HG03520 (cell line): Measurements from ENCODE around the gene SMARCA4.
A peak's percentile ranks its signal among the peaks of the same experiment; 100 is the strongest.
"Not testable (repeated sequence)": the region's sequence is repeated elsewhere in the genome, so short reads cannot be mapped to it uniquely, and the experiment has no call there.

Experiments
- ATAC-seq: cut with Tn5 transposase; IDR thresholded peaks from one replicate; pipeline ENCODE4 v1.9.1; 2021; ENCODE audit warnings: mild to moderate bottlenecking, moderate library complexity; ENCODE audit not compliant: unreplicated experiment

SMARCA4 gene

DNA sequence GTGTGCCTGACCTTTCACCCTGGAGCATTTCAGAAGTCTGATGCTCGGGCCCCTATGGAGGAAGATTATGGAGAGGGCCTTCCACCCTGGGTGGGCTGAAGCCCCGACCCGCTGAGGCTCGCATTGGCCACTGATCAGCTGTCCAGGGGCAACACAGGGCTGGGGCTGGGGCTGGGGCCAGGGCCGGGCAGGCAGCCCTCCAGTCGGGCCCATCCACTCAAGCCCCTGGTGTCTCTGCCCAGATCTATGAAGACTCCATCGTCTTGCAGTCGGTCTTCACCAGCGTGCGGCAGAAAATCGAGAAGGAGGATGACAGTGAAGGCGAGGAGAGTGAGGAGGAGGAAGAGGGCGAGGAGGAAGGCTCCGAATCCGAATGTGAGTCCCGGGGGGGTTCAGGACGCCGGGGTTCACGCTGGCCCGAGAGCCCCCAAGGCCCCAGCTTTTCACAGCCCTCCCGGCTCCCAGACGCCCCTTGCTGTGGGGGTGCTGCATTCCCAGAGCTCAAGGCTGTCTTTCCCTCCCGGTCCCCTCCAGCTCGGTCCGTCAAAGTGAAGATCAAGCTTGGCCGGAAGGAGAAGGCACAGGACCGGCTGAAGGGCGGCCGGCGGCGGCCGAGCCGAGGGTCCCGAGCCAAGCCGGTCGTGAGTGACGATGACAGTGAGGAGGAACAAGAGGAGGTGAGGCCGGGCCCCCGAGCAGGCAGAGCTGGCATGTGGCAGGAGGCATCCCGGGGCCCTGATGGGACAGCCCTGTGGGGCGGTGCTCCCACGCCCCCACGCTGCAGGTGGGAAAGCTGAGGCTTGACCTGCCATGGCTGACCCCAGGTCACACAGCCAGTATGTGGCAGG is 98.9 kb downstream of the SMARCA4 start:
- ATAC-seq: no peak

DNA sequence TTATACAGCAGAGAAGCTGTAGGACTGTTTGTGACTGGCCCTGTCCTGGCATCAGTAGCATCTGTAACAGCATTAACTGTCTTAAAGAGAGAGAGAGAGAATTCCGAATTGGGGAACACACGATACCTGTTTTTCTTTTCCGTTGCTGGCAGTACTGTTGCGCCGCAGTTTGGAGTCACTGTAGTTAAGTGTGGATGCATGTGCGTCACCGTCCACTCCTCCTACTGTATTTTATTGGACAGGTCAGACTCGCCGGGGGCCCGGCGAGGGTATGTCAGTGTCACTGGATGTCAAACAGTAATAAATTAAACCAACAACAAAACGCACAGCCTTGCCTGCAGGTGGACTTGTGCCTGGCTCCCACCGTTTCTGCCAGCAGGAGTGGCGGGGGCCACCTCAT is 101.1 kb downstream of the SMARCA4 start:
- no peak for ATAC-seq

DNA sequence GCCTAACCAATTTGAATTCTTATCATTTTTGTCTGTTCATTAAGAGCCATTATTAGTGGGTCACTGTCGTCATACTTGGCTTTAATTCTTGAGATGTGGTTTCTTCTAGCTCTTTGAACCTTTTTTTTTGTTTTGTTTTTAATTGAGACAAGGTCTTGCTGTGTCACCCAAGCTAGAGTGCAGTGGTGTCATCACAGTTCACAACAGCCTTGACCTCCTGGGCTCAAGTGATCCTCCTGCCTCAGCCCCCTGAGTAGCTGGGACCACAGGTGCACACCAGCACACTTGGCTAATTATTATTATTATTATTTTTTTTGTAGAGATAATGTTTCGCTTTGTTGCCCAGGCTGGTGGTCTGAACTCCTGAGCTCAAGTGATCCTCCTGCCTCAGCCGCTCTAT is 102.6 kb downstream of the SMARCA4 start:
- no peak for ATAC-seq

DNA sequence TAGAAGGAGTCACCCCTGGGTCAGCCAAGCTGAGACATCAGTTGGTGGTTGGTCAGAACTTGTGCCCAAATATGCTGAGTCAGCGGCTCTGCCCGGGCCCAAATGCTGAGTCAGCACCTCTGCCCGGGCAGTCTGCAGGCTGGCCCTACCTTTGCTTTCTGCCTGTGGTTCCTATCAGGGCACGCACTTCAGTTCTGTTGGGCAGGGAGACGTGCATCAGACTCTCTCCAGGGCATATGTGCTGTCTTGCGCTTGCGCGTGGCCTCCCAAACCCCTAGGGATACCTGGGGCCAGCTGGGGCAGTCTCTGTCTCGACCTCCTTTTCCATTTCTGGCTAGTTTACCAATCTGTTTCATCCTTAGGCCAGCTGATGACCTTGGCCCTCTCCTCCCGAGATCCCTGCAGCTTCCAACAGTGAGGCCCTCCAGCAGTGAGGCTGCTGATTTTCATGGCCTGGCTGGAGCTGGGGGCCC is 104.0 kb downstream of the SMARCA4 start:
- ATAC-seq: no peak

DNA sequence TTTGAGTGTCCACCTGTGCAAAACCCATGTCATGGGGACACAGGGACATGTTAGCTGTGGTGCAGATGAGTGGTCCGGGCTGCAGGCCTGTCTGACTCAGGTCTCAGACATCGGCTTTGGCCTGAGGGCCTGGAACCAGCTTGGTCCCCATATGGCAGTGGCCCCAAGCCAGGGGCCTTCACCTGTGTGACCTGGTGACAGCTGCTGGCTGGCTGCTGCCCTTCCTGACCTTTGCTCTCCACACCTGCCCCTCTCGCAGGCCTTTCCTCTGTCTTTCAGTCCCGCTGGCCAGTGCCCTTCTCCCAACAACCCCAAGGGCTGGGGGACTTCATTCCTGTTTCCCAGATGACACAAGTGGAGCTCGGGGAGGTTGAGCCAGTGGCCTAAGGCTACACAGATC is 105.5 kb downstream of the SMARCA4 start:
- ATAC-seq: no peak

DNA sequence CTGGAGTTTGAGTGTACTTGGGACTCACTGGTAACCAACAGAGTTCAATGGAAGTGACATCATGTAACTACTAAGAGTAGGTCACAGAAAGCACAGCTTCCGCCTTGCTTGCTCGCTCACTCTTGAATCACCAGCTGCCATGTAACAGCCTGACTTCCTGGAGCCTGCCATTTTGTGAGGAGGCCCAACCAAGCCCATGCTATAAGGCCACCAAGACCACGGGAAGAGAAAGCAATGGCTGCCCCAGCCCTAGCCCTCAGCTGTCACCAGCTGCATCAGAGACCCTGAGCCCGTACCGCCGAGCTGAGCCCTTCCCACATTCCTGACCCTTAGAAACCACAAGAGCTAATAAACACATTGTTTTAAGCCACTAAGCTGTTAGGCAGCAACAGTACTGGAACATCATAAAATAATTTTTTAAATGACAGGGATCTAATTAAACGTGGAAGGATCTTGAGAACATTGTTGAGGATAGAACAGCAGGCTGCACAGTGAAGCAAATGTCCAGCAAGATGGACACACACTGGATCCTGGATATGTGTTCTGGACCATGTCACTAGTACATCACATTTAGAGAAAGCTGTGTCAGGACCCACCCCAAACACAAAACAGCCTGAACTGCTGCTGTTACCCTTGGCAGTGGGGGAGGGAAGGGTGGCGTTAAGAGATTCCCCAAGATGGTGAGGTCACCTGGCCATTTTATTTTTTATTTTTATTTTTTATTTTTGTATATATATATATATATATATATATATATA is 106.7 kb downstream of the SMARCA4 start:
- ATAC-seq: no peak

DNA sequence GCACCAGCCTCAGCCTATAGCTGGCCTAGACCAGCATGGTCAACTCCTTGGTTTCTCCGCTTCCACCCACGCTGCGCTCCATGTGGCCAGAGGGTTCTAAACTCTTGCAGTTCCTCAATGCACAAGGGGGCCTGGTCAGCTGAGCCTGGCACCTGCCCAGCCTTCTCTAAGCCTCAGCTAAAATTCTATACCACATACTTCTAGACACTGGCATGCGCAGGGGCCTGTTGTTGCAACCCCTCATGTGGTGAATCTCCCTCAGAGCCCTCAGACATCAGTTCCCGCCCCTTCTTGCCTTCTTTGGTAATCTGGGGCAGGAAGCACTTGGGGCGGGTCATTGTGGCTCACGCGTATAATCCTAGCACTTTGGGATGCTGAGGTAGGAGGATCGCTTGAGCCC is 108.7 kb downstream of the SMARCA4 start:
- no peak for ATAC-seq

DNA sequence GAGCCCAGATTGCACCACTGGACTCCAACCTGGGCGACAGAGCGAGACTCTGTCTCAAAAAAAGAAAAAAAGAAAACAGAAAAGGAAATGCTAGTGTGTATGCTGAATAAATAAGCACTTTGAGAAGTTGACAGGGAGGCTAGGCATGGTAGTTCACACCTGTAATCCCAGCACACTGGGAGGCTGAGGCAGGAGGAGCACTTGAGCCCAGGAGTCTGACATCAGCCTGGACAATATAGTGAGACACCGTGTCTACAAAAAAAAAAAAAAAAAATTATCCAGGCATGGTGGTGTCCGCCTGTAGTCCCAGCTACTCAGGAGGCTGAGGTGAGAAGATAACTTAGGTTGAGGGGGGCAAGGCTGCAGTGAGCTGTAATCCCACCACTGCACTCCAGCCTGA is 109.3 kb downstream of the SMARCA4 start:
- no peak for ATAC-seq

DNA sequence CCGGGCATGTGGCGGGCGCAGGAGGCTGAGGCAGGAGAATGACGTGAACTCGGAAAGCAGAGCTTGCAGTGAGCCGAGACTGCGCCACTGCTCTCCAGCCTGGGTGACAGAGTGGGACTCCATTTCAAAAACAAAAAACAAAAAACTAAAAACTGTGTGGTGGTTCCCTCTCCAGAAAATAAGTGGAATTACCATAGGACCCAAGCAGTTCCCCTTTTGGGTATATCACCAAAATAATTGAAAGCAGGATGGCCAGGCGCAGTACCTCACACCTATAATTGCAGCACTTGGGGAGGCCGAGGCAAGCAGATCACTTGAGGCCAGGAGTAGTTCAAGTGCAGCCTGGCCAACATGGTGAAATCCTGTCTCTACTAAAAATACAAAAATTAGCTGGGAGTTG is 112.7 kb downstream of the SMARCA4 start:
- ATAC-seq: no peak

DNA sequence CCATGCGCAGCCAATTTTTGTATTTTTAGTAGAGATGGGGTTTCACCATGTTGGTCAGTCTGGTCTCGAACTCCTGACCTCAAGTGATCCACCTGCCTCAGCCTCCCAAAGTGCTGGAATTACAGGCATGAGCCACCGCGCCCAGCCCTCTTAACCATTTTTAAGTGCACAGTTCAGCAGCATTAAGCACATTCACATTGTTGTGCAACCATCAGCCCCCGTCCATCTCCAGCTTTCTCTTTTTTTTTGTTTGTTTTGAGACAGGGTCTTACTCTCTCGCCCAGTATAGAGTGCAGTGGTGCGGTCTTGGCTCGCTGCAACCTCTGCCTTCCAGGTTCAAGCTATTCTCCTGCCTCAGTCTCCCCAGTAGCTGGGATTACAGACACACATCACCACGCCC is 116.0 kb downstream of the SMARCA4 start:
- ATAC-seq: not testable (repeated sequence)

DNA sequence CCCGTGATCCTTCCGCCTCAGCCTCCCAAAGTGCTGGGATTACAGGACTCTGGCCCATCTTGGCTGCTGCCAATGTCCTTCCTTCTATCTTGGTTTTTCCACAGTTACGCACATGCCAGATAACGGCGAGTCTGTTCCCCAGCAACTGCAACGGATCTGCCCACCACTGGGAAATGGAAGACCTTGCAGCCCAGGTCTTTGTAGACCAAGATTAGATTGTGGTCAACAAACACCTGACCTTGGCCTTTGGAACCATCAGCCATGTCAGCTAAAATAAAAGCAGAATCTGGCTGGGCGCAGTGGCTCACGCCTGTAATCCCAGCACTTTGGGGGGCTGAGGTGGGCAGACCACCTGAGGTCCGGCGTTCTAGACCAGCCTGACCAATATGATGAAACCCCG is 118.1 kb downstream of the SMARCA4 start:
- ATAC-seq: no peak

DNA sequence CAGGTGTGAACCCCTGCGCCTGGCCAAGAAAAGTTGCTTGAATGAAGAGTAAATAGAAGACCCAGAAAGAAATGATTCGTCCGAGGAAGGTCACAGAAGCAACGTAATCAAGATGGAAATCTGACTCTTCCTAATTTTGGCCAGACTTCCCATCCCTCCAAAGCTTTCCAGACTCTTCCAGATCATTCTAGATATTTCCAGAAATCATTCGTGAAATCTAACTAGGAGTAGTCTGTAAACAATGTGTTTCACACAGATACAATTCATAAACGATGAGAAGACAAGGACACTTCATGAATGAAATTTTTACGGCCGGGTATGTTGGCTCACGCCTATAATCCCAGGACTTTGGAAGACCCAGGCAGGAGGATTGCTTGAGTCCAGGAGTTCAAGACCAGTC is 119.2 kb downstream of the SMARCA4 start:
- no peak for ATAC-seq

DNA sequence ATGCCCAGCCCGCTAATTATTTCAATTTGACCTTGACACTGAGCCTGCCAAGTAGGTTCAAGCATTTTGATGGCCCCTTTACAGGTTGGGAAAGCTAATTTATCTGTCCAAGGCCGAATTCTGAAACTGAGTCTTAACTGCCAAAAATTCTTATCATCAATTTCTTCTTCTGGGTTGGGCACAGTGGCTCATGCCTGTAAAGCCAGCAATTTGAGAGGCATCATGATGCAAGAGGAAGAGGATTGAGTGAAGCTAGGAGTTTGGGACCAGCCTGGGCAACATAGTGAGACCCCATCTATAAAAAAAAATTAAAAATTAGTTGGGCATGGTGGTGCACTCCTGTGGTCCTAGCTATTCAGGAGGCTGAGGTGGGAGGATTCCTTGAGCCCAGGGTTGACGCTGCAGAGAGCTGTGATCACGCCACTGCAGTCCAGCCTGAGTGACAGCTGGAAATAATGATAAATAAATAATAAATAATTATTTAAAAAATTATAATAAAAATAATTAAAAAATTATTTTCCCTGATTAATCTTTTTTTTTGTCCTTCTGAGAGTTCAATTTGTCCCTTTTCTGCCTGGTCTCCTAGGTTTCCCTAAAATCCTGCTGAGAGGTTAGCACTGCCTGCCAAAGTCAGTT is 127.2 kb downstream of the SMARCA4 start:
- ATAC-seq: no peak

DNA sequence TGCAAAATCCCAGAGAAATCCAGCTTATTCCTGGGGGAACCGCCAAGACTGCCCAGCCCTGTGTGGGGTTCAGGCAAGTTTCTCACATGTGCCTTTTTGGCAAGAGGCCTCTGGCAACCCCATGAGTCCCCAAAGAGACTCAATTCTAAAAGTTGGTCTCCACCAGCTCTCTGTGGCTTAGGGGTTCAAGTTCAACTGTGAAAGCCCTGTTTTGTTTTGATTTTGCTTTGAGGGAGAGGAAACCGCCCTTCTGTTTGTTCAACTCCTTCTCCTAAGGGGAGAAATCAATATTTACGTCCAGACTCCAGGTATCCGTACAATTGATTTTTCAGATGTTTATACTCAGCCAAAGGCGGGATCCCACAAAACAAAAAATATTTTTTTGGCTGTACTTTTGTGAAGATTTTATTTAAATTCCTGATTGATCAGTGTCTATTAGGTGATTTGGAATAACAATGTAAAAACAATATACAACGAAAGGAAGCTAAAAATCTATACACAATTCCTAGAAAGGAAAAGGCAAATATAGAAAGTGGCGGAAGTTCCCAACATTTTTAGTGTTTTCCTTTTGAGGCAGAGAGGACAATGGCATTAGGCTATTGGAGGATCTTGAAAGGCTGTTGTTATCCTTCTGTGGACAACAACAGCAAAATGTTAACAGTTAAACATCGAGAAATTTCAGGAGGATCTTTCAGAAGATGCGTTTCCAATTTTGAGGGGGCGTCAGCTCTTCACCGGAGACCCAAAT is 127.8 kb downstream of the SMARCA4 start:
- no peak for ATAC-seq

DNA sequence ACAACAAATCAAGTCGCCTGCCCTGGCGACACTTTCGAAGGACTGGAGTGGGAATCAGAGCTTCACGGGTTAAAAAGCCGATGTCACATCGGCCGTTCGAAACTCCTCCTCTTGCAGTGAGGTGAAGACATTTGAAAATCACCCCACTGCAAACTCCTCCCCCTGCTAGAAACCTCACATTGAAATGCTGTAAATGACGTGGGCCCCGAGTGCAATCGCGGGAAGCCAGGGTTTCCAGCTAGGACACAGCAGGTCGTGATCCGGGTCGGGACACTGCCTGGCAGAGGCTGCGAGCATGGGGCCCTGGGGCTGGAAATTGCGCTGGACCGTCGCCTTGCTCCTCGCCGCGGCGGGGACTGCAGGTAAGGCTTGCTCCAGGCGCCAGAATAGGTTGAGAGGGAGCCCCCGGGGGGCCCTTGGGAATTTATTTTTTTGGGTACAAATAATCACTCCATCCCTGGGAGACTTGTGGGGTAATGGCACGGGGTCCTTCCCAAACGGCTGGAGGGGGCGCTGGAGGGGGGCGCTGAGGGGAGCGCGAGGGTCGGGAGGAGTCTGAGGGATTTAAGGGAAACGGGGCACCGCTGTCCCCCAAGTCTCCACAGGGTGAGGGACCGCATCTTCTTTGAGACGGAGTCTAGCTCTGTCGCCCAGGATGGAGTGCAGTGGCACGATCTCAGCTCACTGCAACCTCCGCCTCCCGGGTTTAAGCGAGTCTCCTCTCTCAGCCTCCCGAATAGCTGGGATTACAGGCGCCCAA is 128.6 kb downstream of the SMARCA4 start, which contains the start of gene LDLR:
TSS of gene LDLR (plus strand) at position 210 of the 760 bp plus-strand sequence. CDS start at position 296, 86 bp downstream.
- ATAC-seq: no peak

DNA sequence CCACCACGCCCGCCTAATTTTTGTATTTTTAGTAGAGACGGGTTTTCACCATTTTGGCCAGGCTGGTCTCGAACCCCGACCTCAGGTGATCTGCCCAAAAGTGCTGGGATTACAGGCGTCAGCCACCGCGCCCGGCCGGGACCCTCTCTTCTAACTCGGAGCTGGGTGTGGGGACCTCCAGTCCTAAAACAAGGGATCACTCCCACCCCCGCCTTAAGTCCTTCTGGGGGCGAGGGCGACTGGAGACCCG is 129.1 kb downstream of the SMARCA4 start:
- ATAC-seq: not testable (repeated sequence)

DNA sequence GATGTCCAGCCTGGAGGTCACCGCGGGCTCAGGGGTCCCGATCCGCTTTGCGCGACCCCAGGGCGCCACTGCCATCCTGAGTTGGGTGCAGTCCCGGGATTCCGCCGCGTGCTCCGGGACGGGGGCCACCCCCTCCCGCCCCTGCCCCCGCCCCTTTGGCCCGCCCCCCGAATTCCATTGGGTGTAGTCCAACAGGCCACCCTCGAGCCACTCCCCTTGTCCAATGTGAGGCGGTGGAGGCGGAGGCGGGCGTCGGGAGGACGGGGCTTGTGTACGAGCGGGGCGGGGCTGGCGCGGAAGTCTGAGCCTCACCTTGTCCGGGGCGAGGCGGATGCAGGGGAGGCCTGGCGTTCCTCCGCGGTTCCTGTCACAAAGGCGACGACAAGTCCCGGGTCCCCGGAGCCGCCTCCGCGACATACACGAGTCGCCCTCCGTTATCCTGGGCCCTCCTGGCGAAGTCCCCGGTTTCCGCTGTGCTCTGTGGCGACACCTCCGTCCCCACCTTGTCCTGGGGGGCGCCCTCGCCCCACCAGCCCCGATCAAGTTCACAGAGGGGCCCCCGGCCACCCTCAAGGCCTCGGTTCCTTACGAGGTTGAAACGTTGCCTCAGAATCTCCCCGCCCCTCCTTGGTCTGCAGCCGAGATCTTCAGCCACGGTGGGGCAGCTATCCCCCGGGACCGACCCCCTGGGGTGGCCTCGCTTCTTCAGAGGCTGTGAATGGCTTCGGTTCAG is 129.6 kb downstream of the SMARCA4 start:
- ATAC-seq: peak; percentile 61

DNA sequence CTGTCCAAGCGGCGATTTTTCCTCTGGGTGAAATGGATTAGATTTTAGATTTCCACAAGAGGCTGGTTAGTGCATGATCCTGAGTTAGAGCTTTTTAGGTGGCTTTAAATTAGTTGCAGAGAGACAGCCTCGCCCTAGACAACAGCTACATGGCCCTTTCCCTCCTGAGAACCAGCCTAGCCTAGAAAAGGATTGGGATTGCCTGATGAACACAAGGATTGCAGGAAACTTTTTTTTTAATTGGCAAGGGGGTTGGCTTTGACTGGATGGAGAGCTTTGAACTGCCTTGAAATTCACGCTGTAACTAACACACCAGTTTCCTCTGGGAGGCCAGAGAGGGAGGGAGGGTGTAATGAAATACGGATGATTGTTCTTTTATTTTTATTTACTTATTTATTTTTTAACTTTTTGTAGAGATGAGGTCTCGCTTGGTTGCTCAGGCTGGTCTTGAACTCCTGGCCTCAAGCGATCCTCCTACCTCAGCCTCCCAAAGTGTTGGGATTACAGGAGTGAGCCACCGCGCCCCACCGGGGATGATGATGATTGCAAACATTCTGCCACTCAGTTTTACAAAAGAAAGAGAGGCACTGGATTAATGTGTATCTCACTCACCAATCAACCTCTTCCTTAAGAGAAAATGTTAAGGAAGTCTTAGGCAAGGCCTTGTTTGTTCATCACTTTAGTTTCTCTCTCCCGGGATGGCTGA is 130.3 kb downstream of the SMARCA4 start:
- ATAC-seq: no peak

DNA sequence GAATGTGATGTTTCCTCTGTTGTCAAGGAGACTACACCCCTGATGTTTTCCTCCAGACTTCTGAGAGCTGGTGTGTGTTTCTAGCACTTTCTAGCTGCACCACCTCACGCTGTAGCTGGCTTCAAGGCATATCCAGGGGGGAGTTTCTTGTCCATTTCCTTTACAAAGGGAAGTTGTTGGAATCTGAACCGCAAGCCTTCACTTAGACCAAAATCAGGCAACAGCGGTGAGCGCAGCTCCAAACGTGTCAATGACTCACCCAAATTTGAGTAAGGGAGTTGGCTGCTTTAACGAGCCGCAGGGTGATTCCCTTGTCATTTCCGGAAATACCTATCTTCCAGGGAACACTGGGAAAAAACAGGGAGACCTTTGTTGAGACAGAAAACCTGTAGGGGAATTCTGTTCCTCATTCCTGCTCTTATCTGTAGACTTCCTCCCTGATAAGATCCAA is 130.9 kb downstream of the SMARCA4 start:
- no peak for ATAC-seq
